HG02852 (cell line): ENCODE results near the gene CLDN2.
"Not testable (repeated sequence)": the region's sequence is repeated elsewhere in the genome, so short reads cannot be mapped to it uniquely, and the experiment has no call there.

ENCODE experiments used
- ATAC-seq: cut with Tn5 transposase; IDR thresholded peaks from one replicate; pipeline ENCODE4 v1.9.1; 2021; ENCODE audit warnings: mild to moderate bottlenecking, moderate library complexity; ENCODE audit not compliant: unreplicated experiment

Gene CLDN2

GRCh38 chrX:106919932-106920452 is at the start of gene CLDN2:
TSS of gene CLDN2 (plus strand) at chrX:106920402. CDS start at chrX:106928229, 7,827 bp downstream.
- ATAC-seq = no peak

GRCh38 chrX:106872796-106873195 is 47.4 kb upstream of the CLDN2 start:
- not testable (repeated sequence) for ATAC-seq

DNA sequence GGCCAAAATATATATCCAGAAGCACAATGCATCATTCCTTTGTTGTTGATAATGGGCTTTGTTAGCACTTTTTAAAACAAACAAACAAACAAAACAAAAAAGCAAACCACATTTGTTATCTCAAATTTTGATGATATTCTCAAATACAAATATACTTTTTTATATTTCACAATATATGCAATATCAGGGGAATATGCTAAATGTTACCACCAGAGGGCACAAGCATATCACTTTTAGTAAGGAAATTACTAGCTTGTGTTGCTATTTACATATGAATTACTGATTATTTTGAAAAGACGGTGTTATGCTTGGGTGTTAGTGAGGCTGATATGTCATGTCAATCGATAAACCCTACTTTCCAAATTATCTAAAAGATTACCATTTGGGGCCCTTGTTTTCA is 46.1 kb upstream of the CLDN2 start:
- no peak for ATAC-seq

DNA sequence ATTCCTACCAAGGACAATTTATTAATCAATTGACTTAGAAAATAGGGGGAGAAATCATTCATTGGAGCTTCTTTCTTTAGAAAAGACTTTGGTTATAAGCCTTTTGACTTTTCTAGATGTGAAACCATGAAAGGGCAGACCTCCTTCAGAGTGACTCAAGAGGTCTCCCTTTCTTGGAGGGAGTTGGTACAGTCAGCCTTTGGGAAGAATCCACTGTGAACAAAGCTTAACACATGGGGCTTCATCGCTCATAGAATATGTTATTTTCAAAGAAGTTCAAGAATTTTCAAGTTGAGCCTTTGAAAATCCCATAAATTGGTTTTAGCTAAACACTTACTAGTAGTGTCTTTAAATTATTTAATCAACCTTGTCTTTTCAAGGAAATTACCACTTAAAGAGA is 45.1 kb upstream of the CLDN2 start:
- no peak for ATAC-seq

GRCh38 chrX:106889468-106889867 is 30.7 kb upstream of the CLDN2 start:
- ATAC-seq = no peak

- no peak for ATAC-seq
These were observed 28.3 kb upstream of the CLDN2 start for GRCh38 chrX:106891762-106892460.

DNA sequence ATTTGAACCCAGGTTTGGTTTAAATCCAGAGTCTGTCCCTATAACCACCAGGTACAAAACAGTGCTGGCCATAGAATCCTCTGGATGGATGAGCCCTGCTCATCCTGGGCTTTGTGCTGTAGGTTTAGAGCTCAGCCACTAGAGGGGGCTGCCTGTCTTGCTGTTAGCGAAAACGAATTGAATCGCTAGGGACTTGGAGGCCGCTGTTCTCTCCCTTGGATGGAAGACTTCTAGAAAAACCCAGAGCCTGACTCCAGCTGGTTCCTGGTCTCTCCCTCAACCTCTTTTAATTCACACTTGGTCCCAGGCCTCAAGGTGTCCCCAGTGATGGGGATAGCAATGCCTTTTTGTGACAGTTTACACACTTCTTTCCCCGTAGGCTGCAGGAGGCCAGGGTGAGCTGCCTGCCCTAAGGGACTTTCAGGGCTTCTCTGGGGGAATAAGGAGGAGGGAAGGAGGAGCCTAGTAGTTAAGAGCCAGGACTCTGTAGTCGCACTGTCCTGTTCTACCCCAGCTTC is 25.8 kb upstream of the CLDN2 start:
- peak; percentile 89 for ATAC-seq

DNA sequence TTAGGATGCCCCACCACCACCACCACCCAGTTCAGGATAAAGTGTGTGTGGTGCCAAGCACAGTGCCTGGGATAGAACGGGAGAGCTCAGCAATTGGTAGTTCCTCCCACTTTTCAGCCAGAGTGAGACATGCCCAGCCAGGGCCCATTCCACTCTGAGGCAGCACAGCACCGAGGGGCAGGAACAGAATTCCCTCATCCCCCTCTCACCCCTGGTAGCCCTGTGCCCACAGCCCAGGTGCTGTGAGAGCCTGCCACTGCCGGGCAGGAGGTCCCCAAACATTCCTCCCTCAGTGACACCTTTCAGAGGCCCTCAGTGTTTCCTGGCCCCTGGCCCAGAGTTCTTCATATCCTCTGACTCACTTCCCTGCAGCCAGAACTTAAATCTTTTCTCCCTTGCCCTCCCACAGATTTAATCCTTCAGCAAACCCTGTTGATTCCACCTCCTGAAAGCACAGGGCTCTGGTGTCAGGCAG is 25.2 kb upstream of the CLDN2 start:
- ATAC-seq = no peak

DNA sequence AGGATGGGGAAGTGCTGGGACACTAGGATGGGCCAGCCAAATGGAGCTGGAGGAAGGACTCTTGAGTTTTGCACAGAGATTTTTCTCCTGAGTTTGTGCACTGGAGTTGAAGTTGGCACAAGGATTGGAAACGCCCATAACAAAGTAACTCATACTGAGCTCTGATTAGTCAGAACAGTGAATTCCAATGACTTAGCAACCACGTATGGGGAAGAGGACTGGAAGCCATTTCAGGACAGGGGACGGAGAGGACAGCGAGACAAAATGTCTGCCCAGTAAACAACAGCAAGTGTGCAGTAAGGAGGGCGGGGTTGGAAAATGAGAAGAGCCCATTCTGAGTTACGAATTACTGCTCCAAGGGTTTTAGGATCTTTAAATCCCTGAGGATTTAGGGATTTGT is 22.9 kb upstream of the CLDN2 start:
- ATAC-seq = no peak

DNA sequence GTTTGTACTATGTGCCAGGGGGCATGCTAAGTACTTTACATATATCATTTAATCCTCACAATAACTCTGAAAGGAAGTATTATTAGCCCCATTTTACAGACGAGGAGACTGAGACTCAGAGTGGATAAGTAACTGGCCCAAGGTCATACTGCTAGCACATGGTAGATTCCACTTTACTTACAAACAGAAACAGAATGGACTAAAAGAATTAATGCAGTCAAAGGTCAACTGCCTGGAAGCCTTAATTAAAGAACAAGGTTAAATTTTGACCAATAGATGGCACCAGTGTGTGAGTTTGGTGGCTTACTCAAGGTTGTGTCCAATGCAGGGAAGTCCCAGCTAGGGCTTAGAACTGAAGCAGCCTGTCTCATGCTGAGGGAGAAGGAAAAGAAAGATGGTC is 21.7 kb upstream of the CLDN2 start:
- peak; percentile 72 for ATAC-seq

- ATAC-seq = no peak
These were observed 20.9 kb upstream of the CLDN2 start for GRCh38 chrX:106899276-106899675.

DNA sequence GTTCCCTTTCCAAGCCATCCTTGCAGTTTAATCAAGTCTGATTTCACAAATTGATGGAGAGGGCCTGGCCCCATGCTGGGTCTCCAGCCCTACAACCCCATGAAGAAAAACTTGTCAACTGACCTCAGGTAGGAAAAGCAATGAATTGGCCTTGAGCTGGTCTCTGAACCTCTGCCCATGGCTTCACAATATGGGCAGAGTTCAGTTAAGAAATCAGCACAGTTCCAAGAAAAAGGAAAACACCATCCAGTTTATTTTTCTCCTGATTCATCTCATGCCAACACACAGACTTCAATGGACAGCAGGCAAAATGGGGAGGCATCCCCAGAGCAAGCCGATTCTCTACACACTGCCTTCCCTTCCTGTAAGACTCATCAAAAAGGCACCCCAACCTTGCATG is 20.4 kb upstream of the CLDN2 start:
- no peak for ATAC-seq

GRCh38 chrX:106901341-106901740 is 18.9 kb upstream of the CLDN2 start:
- ATAC-seq = no peak

DNA sequence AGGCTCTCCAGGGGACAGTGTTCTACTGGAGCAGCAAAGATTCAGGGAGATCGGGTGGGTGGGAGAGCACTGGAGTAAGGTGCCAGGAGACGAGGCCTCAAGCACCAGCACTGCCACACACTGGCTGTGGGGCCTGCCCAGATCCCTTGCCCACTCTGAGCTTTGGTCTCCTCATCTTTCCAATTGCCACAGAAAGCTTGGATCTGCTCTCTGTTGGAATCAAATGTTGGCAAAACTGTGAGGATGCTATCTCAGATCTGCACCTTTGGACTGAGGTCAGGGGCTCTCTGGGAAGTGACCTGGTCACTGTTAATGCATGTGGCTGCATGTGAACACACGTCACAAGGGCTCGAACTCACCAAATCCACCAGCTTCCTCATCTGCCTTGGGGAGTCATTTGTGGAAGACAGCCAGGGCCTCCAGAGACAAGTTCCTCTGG is 18.4 kb upstream of the CLDN2 start:
- no peak for ATAC-seq

GRCh38 chrX:106902684-106903083 is 17.5 kb upstream of the CLDN2 start:
- ATAC-seq = no peak

DNA sequence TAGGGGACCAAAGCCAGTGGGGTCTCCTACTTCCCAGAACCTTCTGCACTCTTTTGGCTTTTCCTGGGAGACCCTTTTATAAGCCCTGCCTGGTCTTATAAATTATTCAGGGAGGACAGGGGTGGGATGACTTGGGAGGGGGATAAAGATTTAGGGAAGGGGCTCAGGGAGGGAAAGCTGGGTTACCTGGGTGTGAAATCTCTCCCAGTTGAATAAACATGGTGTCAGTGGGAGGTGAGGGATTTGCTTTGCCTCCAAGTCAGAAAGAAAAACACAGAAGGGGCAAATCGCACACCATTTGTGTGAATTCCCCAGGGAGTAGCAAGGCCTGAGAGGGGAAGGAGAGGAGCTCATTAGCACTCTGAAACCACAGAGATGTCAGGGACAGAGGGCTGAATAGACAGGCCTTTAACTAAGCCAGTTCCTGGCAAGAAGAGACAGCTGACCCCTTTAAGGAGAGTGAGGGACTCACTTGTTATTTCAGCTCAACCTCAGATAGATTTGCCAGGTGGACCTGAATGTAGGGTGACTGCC is 16.8 kb upstream of the CLDN2 start, which contains the start of gene RIPPLY1:
Gene RIPPLY1 (minus strand): TSS at position 51 of the 534 bp plus-strand sequence. CDS start 54 bp downstream, outside the sequence.
- no peak for ATAC-seq

DNA sequence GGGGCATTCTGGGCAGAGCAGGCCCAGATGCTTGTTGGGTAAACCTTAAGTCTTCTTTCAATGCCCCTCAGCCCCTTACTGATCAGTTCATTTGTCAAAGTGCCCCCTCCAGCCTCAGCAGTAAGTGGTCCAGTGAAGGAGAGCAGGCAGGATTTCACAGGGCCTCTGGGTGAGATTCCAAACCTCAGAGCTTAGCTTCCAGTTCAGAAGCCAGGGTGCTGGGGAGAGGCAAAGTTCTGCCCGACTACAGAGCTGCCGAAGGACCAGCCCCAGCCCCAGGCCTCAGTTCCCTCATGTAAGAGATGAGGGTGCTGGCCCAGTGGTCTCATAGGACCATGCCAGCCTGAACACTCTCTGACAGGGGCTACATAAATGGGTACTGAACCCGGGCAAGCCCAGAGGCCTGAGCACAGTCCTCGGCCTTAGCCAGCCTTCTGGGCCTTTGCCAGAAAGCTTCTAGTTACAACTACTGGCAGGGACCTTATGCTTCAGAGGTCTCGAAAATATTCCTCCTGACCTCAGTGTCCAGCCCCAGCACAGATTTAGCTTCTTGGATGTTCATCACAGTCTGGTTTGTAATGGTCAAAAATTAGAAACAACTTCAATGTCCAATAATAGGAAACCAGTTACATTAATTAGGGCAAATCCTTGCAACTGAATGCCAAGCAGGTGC is 16.2 kb upstream of the CLDN2 start:
- ATAC-seq = no peak

- no peak for ATAC-seq
These were observed 15.0 kb upstream of the CLDN2 start for GRCh38 chrX:106905064-106905708.

- no peak for ATAC-seq
These were observed 13.8 kb upstream of the CLDN2 start for GRCh38 chrX:106906361-106906760.

DNA sequence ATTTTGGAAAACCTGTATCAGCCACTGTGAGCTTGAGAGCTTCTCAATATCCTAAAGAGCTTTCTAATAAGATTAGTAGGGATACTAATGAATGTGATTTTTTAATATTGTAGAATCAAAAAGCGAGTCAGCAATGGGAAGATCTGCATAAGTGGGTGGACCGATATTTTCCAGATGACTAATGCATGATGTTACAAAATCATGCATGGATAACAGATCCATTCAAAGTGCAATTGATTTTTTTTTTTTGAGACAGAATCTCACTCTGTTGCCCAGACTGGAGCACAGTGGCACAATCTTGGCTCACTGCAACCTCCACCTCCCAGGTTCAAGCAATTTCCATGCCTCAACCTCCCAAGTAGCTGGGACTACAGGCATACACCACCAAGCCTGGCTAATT is 7.3 kb upstream of the CLDN2 start:
- no peak for ATAC-seq
